Endothelial cell of umbilical vein (primary cell): ENCODE results near the gene MYL3. TPM values are rescaled to one million over a fixed set of nuclear protein-coding genes. Genes with fewer than 3 reads are reported as not detected.

ENCODE experiments used
- BruUV-seq: library from RNA; stranded (reverse); fragments of 400-500 nt; replicated peaks from 2 replicates; lab custom pipeline; 2021; lab: Mats Ljungman, UMichigan
- CTCF ChIA-PET: fragments of 300-600, 350-600 bp; sonication (Branson Sonifier 250); formaldehyde crosslinking; loops from one replicate; lab custom pipeline; 2021; ENCODE audit warnings: antibody characterized with exemption, inconsistent platforms; lab: Charles Lee
- POLR2A ChIA-PET: fragments of 300-600, 350-600 bp; sonication (Branson Sonifier 250); formaldehyde crosslinking; loops from one replicate; lab custom pipeline; 2021; ENCODE audit warnings: antibody characterized with exemption, inconsistent platforms; lab: Charles Lee
- DNase-seq: peaks from one replicate; pipeline ENCODE4 v3.0.0-alpha.2; 2011; ENCODE audit warnings: low read depth, low spot score
- FAIRE-seq: peaks from 2 replicates; lab custom pipeline; 2011; peaks lifted over from hg19 to GRCh38; lab: Jason Lieb, UNC
- H2AFZ ChIP-seq: 2 replicates; pipeline ENCODE4 v1.6.0; 2012; ENCODE audit warnings: low read depth, low read length, control low read depth, inconsistent platforms
- H3K27ac ChIP-seq: 2 replicates; pipeline ENCODE4 v1.5.1; 2011; ENCODE audit warnings: low read depth, mild to moderate bottlenecking, control low read depth, low read length, moderate library complexity; ENCODE audit not compliant: insufficient read depth
- H3K27me3 ChIP-seq, 2 experiments: 2 replicates each; pipeline versions ENCODE4 v1.6.0 to v1.6.1; 2011; ENCODE audit warnings: low read length in 2 of 2, mixed read lengths in 1 of 2; ENCODE audit not compliant: control insufficient read depth in 2 of 2, insufficient read depth in 2 of 2
- H3K36me3 ChIP-seq, 2 experiments: 2 replicates in 1 of 2; 3 replicates in 1 of 2; pipeline ENCODE4 v1.5.1; 2011; ENCODE audit warnings: low read length in 2 of 2, mild to moderate bottlenecking in 1 of 2, moderate library complexity in 1 of 2; ENCODE audit not compliant: control insufficient read depth in 2 of 2, insufficient read depth in 2 of 2; ENCODE audit errors: extremely low read depth in 1 of 2
- H3K4me1 ChIP-seq: 3 replicates; pipeline ENCODE4 v1.5.1; 2011; ENCODE audit warnings: mild to moderate bottlenecking, low read length; ENCODE audit not compliant: control insufficient read depth, insufficient read depth; ENCODE audit errors: extremely low read depth
- H3K4me2 ChIP-seq: 2 replicates; pipeline ENCODE4 v1.6.1; 2011; ENCODE audit warnings: low read length, control low read depth, mixed read lengths; ENCODE audit not compliant: insufficient read depth
- H3K4me3 ChIP-seq, 3 experiments: fragments of 200-600 bp in 1 of 3; sonication (generic), shearing (Covaris generic) in 1 of 3; replicated peaks in 1 of 3; 2 replicates each; pipeline ENCODE4 v1.5.1; 2011 to 2016; ENCODE audit warnings: control low read depth in 3 of 3, low read length in 3 of 3, mild to moderate bottlenecking in 2 of 3, inconsistent platforms in 1 of 3, low read depth in 1 of 3, moderate library complexity in 1 of 3; ENCODE audit not compliant: insufficient read depth in 1 of 3
- H3K79me2 ChIP-seq: 2 replicates; pipeline ENCODE4 v1.6.0; 2012; ENCODE audit warnings: low read length, inconsistent platforms; ENCODE audit not compliant: control insufficient read depth, insufficient read depth
- H3K9ac ChIP-seq: replicated peaks from 2 replicates; pipeline ENCODE3; 2011; ENCODE audit warnings: low read length, control low read depth; ENCODE audit not compliant: insufficient read depth; ENCODE audit errors: extremely low read depth
- H3K9me1 ChIP-seq: replicated peaks from 3 replicates; pipeline ENCODE4 v1.6.0; 2011; ENCODE audit warnings: mild to moderate bottlenecking, low read length; ENCODE audit not compliant: control insufficient read depth, insufficient read depth; ENCODE audit errors: extremely low read depth
- H3K9me3 ChIP-seq: replicated peaks from 2 replicates; pipeline ENCODE4 v1.5.1; 2012; ENCODE audit warnings: low read length, inconsistent platforms; ENCODE audit not compliant: control insufficient read depth, insufficient read depth
- H4K20me1 ChIP-seq: replicated peaks from 2 replicates; pipeline ENCODE3; 2011; ENCODE audit warnings: mild to moderate bottlenecking, low read length; ENCODE audit not compliant: control insufficient read depth, insufficient read depth; ENCODE audit errors: extremely low read depth
- EZH2 ChIP-seq: IDR thresholded peaks from 2 replicates; pipeline ENCODE4 v1.6.1; 2012; ENCODE audit warnings: borderline replicate concordance, low read depth, mild to moderate bottlenecking, moderate library complexity, low read length, inconsistent platforms; ENCODE audit not compliant: severe bottlenecking
- FOS ChIP-seq: IDR thresholded peaks from 2 replicates; pipeline ENCODE4 v1.6.1; 2011; ENCODE audit warnings: mild to moderate bottlenecking, low read length, moderate library complexity, borderline replicate concordance; ENCODE audit not compliant: insufficient read depth
- GATA2 ChIP-seq: IDR thresholded peaks from 2 replicates; pipeline ENCODE4 v1.7.0; 2011; ENCODE audit warnings: low read depth, mild to moderate bottlenecking, moderate library complexity, mixed read lengths, low read length; ENCODE audit not compliant: insufficient read length, insufficient read depth
- JUN ChIP-seq: IDR thresholded peaks from 2 replicates; pipeline ENCODE4 v1.6.1; 2011; ENCODE audit warnings: borderline replicate concordance, low read depth; ENCODE audit not compliant: insufficient read length, insufficient read depth
- MAX ChIP-seq: IDR thresholded peaks from 2 replicates; pipeline ENCODE4 v1.6.1; 2011; ENCODE audit not compliant: insufficient read depth, insufficient read length
- MYC ChIP-seq: IDR thresholded peaks from one replicate; pipeline ENCODE4 v1.6.1; 2011; ENCODE audit warnings: mild to moderate bottlenecking, low read depth, low read length
- POLR2A ChIP-seq: IDR thresholded peaks from 2 replicates; pipeline ENCODE4 v1.6.1; 2012; ENCODE audit warnings: low read depth, mild to moderate bottlenecking, control low read depth, low read length
- POLR2AphosphoS5 ChIP-seq: IDR thresholded peaks from 2 replicates; pipeline ENCODE4 v1.6.1; 2012; ENCODE audit warnings: low read depth, mild to moderate bottlenecking, control low read depth, low read length, moderate library complexity; ENCODE audit not compliant: insufficient read depth
- dilution Hi-C: fragments of 300-500 bp; cut with MboI; formaldehyde crosslinking; loops from one replicate; pipeline ENCODE4 v1.15.0; 2019; ENCODE audit warnings: low sequenced_read_pairs; ENCODE audit not compliant: extremely low pct_ligation_motif_present
- intact Hi-C: fragments of 100-400 bp; cut with micrococcal nuclease; formaldehyde crosslinking; loops from one replicate; pipeline ENCODE4 v1.10.0; 2022
- polyA plus RNA-seq, 4 experiments: library from polyadenylated mRNA; depleted of rRNA in 3 of 4; stranded (reverse) in 3 of 4; unstranded in 1 of 4; fragments of >200 nt; gene quantifications; 2 replicates each; pipeline versions ENCODE4 v1.2.1 to v1.2.3, GENCODE V29; 2011 to 2012; ENCODE audit warnings: missing spikeins in 1 of 4
- total RNA-seq: library from RNA; stranded (reverse); gene quantifications from 2 replicates; pipeline ENCODE4 v1.2.3, GENCODE V29; 2021
- TF ChIP-seq, protein P1 (sequence below), 2 donors: IDR thresholded peaks; 1 replicate in 1 of 2; 2 replicates in 1 of 2; pipeline ENCODE4 v1.5.1; 2011; ENCODE audit warnings: low read length in 2 of 2, mild to moderate bottlenecking in 2 of 2, moderate library complexity in 2 of 2, control low read depth in 1 of 2, inconsistent platforms in 1 of 2, low read depth in 1 of 2; ENCODE audit not compliant: insufficient read depth in 1 of 2; ENCODE audit errors: extremely low read depth in 1 of 2

MYL3 gene
- total and polyA plus RNA-seq, 2 donors (not counting 3 experiments of a cell fraction or from before 2014, with no cell fraction given): not detected

GRCh38 chr3:46902188-46902631, 39.0 kb upstream of the MYL3 start:
- POLR2A ChIA-PET: no interaction called here
- BruUV-seq: no TSS peak
- intact Hi-C loops (no loop called here), dilution Hi-C loops (no loop called here)
- DNase-seq (no peak), FAIRE-seq (no peak)
- H2AFZ ChIP-seq: no peak overlapping the region
- no peaks in the 10 kb centered on the region for H3K9me3 ChIP-seq
- H3K4me3 ChIP-seq: no peak overlapping the region
- no peaks in the 10 kb centered on the region for H3K36me3 ChIP-seq
- H3K27me3 ChIP-seq: no peaks in the 10 kb centered on the region
- H3K27ac ChIP-seq: no peak overlapping the region
- no peak overlapping the region for H3K4me2 ChIP-seq
- peaks cover 8% of the 10 kb centered on the region for H3K4me1 ChIP-seq
- no peaks in the 10 kb centered on the region for H4K20me1 ChIP-seq
- no peak overlapping the region for H3K9ac ChIP-seq
- no peaks in the 10 kb centered on the region for H3K9me1 ChIP-seq
- no peak for TF ChIP-seq JUN
- TF ChIP-seq FOS: no peak
- TF ChIP-seq MAX: no peak
- TF ChIP-seq GATA2: no peak
- no peak for TF ChIP-seq POLR2AphosphoS5
- no peaks in the 10 kb centered on the region for H3K79me2 ChIP-seq
- CTCF ChIA-PET: interaction anchor here (1.2 to 2.2 kb wide), 3 partner anchors 9 to 238 kb away, joined by 3 to 8 read pairs (median 4); no protein-coding TSS in a partner anchor

- no peak overlapping the region for H2AFZ ChIP-seq
- H3K4me1 ChIP-seq: peaks cover 8% of the 10 kb centered on the region
- H3K27me3 ChIP-seq: no peaks in the 10 kb centered on the region
- DNase-seq: no peak
- H3K9me3 ChIP-seq: no peaks in the 10 kb centered on the region
- no peak for TF ChIP-seq POLR2AphosphoS5
- TF ChIP-seq JUN: no peak
- TF ChIP-seq MYC: no peak
- no peak for TF ChIP-seq EZH2
- no peak for TF ChIP-seq GATA2
- no peak for TF ChIP-seq POLR2A
- TF ChIP-seq MAX: no peak
- TF ChIP-seq, protein P1, sequence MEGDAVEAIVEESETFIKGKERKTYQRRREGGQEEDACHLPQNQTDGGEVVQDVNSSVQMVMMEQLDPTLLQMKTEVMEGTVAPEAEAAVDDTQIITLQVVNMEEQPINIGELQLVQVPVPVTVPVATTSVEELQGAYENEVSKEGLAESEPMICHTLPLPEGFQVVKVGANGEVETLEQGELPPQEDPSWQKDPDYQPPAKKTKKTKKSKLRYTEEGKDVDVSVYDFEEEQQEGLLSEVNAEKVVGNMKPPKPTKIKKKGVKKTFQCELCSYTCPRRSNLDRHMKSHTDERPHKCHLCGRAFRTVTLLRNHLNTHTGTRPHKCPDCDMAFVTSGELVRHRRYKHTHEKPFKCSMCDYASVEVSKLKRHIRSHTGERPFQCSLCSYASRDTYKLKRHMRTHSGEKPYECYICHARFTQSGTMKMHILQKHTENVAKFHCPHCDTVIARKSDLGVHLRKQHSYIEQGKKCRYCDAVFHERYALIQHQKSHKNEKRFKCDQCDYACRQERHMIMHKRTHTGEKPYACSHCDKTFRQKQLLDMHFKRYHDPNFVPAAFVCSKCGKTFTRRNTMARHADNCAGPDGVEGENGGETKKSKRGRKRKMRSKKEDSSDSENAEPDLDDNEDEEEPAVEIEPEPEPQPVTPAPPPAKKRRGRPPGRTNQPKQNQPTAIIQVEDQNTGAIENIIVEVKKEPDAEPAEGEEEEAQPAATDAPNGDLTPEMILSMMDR (IDR thresholded peaks at IDR 0.05; ENCODE audit: extremely low read depth in 1 of 2, insufficient read depth in 1 of 2, low read depth in 1 of 2, low read length in 2 of 2): no peak
- TF ChIP-seq FOS: no peak
- H4K20me1 ChIP-seq: no peaks in the 10 kb centered on the region
- no peaks in the 10 kb centered on the region for H3K79me2 ChIP-seq
- no peak overlapping the region for H3K4me2 ChIP-seq
- intact Hi-C loops (no loop called here), dilution Hi-C loops (no loop called here)
- no peak for FAIRE-seq
- no peak overlapping the region for H3K4me3 ChIP-seq
- ChIA-PET CTCF (interaction anchor here (0.6 to 2.4 kb wide), 5 partner anchors 8 to 963 kb away, joined by 3 to 15 read pairs (median 5); no protein-coding TSS in a partner anchor), POLR2A (no interaction called here)
- no peak overlapping the region for H3K27ac ChIP-seq
- BruUV-seq: no TSS peak
- no peaks in the 10 kb centered on the region for H3K36me3 ChIP-seq
- no peaks in the 10 kb centered on the region for H3K9me1 ChIP-seq
- no peak overlapping the region for H3K9ac ChIP-seq
These were observed 38.4 kb upstream of the MYL3 start for GRCh38 chr3:46901591-46902187.
